C1 segment of cervical spinal cord (tissue), 14 donors: ENCODE data around the gene GP9.

Experiments used
- DNase-seq, 14 donors: peaks; one replicate each; lab custom pipeline; 2025; lab: John Stamatoyannopoulos, UW

The GP9 gene

GRCh38 chr3:129028866-129029265 is 31.7 kb upstream of the GP9 start:
- no peak for DNase-seq

GRCh38 chr3:129030611-129031010 is 30.0 kb upstream of the GP9 start:
- DNase-seq = no peak

- no peak for DNase-seq
Measured at GRCh38 chr3:129031476-129032215, 28.9 kb upstream of the GP9 start.

- DNase-seq = no peak
Measured at GRCh38 chr3:129032716-129033115, 27.9 kb upstream of the GP9 start.

GRCh38 chr3:129033151-129033550 is 27.4 kb upstream of the GP9 start:
- DNase-seq = no peak

- DNase-seq = no peak
Measured at GRCh38 chr3:129033633-129034321, 26.8 kb upstream of the GP9 start.

- no peak for DNase-seq
Measured at GRCh38 chr3:129034642-129035041, 25.9 kb upstream of the GP9 start.

GRCh38 chr3:129035360-129036221 is 25.0 kb upstream of the GP9 start:
- no peak for DNase-seq

- no peak for DNase-seq
Measured at GRCh38 chr3:129036222-129037092, 24.1 kb upstream of the GP9 start.

GRCh38 chr3:129037093-129037419 is 23.5 kb upstream of the GP9 start:
- DNase-seq = no peak

- no peak for DNase-seq
Measured at GRCh38 chr3:129038121-129038855, 22.3 kb upstream of the GP9 start.

- no peak for DNase-seq
Measured at GRCh38 chr3:129039271-129040038, 21.1 kb upstream of the GP9 start.

- DNase-seq = no peak
Measured at GRCh38 chr3:129040039-129040336, 20.6 kb upstream of the GP9 start.

GRCh38 chr3:129040579-129041300 is 19.8 kb upstream of the GP9 start:
- no peak for DNase-seq

GRCh38 chr3:129045675-129046036 is 14.9 kb upstream of the GP9 start:
- DNase-seq = peak in 1 of 14 donors; percentile 18

GRCh38 chr3:129046037-129046731 is 14.4 kb upstream of the GP9 start:
- no peak for DNase-seq

- DNase-seq = peak in 1 of 14 donors; percentile 35
Measured at GRCh38 chr3:129046732-129047552, 13.6 kb upstream of the GP9 start.

- DNase-seq = no peak
Measured at GRCh38 chr3:129047553-129047839, 13.1 kb upstream of the GP9 start.
